SKM-1 (cell line): ENCODE results near the gene STAM.

Experiments used
- DNase-seq: peaks from one replicate; lab custom pipeline; 2025; ENCODE audit not compliant: unreplicated experiment; lab: John Stamatoyannopoulos, UW

STAM gene

DNA sequence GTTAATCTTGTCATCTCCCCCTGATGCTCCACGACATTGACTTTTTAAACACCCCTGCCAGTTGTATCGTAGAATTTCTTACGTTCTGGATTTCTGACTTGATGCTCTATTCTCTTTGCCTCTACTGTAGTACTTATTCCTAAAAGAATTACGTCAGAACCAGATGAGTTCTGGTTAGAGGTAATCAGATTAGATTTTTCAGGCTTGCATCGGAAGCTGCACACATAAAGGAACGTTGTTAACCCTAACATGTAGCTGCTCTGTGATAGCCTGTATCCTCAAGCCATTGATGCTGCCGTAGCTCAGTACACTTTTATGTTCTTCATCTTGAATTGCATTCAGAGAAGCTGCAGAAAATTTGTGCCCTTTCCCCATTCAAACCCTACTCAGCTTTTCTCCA is 81.8 kb downstream of the STAM start:
- DNase-seq, result no peak

DNA sequence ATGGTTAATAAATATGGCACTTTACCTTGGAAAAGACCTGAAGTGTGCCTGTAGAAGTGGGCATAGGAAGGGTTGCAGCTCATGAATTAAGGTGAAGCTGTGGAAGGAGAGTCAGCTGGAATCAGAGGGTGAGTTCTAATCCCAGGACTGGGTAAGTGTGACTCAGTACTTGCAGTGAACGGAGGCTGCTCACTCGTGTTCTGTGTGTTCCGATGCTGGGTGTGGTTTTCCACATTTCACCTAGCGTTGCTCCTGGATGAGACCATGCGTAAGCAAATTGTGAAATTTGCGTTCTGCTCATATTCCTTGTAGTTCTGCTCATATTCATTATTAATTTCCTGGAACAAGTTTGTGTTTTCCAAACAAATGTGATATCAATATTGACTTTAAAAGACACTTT is 85.7 kb downstream of the STAM start:
- no peak for DNase-seq

DNA sequence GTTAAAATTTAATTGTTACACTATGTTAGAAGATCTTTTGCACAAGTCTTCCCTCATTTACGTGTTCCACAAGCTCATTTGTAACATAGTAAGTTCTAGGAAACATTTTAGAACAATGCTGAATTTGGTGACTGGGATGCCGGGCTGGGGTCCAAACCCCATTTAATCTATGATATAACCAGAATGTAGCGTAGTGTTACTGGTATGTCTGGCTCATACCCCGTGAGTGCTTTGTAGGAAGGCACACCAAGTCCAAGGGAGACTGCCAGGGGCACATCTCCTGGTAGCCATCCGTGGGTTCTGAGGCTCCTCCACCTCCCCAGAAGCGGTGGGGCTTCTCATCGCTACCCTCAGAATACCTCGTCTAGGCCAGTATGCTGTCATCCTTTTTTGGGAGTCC is 86.7 kb downstream of the STAM start:
- no peak for DNase-seq

DNA sequence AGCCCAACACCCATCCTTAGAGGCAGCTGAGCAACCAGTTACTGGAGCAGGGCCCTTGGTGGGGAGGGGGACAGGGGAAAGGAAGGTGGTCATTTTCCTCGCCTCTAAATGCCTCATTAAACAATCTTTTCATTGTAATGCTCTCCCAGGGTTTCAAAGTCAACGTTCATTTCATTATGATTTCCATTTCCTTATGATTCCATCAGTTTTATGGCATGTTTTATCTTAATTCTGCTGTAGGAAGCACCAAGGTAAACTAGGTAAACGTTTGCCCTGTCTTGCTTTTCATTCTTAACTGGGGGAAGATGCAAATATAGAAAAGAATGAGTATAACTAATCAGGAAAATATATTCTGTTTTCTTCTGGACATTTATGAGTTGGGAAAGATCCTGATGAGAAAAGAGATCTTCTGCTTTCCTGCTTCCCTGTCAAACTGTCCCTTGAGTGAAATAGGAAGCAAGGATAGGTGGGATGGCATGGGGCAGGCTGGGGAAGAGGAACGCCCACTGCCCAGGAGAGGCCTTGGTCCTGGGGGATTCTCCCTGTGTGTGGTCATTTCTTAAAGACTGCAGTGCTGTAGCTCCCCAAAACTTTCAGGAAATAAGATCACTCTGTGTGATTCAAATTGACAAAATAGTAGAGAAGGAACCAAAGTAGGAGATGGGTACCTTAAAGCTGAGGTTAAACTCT is 87.5 kb downstream of the STAM start:
- no peak for DNase-seq

DNA sequence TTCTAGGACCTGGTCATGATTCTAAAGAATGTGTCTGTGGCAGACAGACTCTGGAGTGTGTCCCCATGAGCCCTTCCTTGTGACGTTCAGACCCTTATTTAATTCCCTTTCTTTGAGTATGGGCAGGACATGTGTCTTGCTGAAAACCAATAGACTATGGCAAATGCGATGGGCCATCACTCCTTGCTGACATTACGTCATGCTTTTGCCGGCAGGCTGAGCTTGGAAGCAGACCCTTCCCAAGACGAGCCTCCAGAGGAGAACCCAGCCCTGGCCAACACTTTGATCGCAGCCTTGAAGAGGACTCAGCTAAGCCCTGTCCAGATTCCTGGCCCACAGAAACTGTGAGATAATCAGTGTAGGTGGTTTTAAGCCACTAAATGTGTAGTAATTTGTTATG is 89.7 kb downstream of the STAM start:
- DNase-seq, result no peak

DNA sequence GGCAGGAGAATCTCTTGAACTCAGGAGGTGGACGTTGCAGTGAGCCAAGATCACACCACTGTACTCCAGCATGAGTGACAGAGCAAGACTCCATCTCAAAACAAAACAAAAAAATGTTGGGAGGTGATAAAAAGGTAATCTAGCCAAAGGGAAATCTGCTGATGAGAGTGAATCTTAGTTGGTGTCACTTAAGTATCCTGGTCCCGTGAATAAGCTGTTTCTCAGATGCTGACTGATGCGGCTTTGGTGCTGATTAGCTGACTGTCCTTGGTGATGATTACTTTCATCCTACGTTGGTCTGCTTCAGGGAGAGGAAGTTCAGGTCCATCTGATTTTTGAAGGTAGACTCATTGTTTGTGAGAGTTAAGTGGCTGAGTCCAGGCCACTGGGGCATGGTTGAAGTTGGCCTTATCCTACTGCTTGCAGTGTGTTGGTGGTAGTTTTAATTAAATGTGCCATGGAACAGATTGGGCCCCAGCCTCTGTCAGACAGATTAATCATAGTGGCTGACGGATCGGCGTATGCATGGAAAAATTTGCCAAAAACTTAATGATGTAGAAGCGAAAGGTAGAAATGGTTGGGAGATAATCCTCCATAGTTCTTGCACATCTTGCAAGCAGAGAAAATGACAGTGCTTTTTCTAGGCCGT is 90.6 kb downstream of the STAM start:
- no peak for DNase-seq

DNA sequence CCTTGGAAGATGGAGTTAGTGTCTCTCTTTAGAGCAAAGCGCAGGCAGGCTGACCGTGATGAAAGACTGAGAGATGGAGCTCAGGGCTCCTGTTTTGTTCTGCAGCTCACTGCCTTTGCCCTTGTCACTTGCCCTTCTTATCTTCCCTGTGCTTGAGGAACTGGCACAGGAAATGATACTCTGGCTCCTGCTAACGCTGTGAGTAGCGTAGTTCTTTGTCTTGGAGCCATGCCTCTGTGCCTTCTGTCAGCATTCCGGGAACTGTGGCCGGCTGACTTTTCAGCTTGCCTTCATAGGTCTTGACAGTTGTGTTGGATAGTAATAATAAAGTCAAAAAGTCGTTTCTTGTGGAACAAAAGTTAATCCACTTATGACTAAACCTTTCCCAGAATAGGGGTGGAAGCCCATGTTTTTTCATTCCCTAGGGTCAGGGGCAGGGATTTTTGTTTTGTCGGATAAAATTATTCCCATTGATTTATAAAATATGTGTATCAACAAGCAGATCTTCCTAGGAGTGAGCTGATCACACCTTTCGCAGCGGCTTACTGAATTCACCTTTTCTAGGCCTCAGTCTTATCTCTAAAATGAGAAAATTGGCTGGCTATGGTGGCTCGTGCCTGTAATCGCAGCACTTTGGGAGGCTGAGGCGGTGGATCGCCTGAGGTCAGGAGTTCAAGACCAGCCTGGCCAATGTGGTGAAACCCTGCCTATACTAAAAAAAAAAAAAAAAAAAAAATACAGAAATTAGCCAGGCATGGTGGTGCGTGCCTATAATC is 91.4 kb downstream of the STAM start:
- no peak for DNase-seq

DNA sequence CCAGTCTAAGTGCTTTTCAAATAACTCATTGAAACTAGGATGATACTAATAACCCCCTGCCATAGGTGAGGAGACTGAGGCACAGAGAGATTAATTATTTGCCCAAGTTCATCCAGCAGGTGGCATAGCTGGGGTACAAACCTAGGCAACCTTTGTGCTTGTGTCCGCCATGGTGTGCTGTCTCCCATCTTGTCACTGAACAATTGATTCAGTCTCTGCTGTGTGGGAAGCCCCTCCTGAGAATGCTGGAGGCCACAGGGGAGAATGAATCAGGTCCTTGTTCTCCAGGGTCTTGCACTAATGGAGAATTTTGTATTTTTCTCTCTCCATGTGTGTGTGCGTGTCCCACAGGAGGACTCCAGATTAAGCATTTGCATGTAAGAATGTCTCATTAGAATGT is 92.3 kb downstream of the STAM start:
- DNase-seq, result no peak

DNA sequence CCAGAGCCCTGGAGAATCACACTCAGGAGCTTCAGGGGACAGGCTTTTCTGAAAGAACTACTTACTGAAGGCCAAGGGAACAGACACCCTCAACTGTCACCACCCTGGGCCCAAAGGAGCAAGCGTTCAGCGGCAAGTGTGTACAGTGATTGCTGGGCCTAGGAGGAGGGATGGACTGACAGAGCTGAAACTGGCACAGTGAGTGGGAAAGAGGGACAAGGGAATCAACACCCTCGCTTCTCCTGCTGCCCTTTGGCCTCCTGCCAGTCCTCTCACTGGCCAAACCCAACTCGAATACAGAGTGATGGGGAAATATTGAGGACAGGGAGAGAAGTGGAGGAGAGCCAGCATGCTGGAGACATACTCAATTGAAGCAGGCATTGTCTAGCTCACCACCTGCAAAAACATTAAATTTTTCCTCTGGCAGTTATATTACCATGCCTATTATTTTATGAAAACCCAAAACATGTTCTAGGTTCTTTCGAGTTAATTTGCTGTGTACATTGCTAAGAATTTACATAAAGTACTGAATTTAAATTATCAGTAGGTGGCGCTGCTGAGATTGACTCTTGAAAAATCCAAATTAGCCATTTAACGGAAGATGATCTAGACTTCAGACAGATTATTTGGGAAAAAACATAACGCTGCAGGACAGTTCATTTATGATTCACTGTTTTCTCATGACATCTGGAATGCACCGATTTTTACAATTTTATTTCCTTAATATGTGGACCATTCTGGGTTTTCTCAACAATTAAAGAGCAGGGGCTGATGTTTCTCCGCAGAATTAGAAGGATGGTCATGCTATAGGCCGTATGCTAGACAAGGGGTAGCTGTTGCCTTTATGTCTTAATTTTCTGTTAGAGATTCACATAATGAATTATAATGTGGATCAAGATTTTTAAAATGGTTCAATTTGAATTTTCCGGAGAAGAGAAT is 93.3 kb downstream of the STAM start:
- DNase-seq, result no peak

DNA sequence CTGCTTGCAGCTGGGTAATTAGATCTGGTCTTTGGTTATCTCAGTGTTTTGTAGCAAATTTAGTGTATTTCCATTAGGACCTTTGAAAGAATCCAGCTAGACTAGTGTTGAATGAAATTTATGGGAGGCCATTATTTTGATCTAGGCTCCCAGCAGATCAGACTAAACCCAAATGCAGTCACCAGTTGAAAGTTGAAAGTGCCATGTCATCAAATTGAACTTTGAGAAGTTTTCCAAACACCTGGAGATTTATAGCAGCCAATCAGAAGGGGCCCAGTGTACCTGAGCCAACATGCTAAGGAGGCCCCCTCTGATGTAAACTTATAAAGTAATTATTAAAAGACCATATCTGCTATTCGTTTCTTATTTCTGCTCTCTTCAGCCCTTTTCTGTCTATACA is 96.7 kb downstream of the STAM start:
- DNase-seq, result no peak

DNA sequence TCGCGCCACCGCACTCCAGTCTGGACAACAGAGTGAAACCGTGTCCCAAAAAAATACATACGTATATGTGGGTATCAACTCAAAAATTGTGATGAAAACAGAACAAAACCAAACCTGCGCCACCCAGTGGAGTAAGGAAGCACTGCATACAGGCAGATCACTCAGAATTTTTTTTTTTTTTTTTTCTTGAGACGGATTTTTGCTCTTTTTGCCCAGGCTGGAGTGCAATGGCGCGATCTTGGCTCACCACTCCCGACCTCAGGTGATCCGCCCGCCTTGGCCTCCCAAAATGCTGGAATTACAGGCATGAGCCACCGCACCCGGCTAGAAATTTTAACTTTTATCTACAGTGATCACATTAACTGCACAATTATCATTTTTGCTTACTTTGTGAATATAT is 99.0 kb downstream of the STAM start:
- no peak for DNase-seq

DNA sequence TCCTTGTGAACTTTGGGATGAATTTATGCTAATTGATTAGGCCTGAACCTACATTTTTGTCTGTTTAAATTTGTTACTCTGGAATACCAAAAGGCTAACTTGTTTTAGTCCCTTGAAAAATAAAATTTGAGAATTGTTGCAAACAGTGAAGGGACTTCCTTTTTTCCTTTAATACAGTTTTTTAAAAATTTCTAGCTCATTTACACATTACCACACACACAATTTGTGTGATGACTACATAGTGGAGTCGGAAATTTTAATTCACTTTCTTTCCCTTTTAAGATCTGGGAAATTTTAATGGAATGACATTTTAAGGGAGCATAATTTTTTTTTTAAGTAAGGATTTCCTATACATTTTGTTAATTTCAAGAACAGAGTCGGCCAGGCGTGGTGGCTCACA is 99.5 kb downstream of the STAM start:
- DNase-seq, result no peak

DNA sequence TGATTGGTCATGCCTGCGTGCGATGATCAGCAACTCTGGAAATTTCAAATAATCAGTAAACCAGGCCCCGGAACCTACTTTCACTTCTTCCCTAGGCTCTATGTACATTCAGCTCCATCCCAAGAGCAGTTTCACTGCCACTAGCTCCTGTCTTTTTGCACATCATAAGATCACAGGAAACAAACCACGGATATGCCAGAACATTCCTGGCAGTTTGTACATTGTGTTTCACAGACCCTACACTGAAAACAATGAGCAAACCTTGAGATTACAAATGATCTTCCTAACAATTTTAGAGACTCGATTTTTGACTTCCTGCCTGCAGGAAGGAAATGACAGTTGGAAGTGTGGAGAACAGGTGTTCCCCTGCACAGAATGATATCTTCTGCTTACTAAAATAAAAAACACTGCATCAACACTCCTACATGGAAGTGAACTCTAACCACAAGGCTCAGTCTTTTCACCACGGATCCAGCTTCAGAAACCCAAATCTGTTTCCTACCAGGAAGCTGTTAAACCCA is 100.5 kb downstream of the STAM start:
- DNase-seq, result no peak

DNA sequence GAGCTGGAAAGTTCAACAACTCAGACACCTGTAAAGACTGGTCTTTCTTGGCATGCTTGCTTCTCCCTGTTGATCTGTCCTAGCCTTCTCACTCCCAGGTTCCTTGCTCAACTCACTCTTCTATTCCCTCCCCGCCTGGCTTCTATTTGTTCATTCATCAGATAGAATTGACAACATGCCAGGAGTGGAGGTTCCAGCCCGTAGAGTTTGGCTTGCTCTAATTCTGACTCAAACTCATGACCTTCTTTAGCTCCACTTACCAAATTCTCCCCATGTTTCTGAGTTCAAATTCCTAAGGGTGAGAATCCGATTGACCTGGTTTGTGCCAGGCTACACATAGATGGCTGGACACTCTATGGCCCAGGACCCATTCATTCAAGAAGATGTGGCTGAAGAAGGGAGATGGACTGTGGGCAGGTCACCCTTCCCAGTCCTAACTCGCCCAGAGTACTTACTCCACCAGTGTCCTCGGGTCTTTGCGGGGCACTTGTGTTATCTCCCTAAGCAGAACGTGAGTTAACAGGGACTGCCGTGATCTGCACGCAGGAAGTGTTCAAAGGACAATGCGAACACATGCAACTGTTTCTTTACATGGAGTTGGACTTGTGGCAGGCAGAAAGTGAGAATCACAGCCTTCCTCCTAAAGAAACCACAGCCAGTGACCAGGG is 104.1 kb downstream of the STAM start:
- DNase-seq, result no peak

DNA sequence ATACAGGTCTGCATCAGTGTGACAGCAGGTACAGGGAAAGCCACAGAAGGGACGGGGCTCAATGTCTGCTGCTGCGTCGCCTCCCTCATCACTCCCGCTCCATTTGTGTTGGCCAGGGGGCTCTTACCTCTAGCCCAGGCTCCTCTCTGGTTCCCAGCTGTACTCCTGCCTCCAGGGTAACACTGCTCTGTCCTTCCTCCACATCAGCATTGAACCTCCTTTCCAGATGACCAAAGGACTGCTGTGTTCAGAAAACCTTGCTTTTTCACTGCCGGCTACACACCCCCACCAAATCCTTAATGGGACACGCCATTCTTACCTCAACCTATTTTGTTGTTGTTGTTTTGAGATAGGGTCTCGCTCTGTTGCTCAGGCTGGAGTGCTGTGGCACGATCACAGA is 105.9 kb downstream of the STAM start:
- no peak for DNase-seq

DNA sequence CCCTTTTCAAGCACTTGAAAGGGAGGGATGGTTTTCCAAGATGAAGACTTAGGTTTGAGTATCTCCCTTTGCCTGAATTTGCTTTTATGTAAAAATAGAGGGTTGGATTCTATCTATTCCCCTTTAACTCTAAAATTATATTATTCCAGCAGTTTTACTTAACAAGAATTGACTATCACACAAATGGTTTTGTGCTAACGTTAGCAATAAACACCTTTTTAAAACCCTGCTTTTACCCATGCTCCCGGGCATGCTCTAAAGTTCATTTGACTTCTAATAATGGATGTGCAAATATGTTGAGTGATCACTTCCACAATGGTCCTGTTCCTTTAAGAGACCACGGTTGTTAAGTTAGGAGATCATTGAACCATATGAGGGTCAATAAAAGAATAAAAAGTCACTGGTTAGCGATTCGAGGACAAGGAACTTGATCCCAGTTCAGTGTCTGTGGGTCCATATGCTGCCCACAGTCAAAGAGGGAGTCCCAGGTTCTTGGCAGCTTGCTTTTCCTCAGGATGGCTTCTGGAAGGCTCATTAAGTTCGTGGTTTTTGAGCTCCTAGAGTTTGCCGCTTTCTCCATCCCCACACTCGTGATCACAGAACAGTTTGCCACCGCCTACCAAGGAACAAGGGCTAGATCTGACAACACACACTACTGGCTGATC is 108.0 kb downstream of the STAM start, which contains the start of gene TMEM236:
Gene TMEM236, plus strand, starts transcription at position 421 of the 665 bp plus-strand sequence. Its CDS starts 95 bp downstream, at position 516.
- DNase-seq, result no peak

DNA sequence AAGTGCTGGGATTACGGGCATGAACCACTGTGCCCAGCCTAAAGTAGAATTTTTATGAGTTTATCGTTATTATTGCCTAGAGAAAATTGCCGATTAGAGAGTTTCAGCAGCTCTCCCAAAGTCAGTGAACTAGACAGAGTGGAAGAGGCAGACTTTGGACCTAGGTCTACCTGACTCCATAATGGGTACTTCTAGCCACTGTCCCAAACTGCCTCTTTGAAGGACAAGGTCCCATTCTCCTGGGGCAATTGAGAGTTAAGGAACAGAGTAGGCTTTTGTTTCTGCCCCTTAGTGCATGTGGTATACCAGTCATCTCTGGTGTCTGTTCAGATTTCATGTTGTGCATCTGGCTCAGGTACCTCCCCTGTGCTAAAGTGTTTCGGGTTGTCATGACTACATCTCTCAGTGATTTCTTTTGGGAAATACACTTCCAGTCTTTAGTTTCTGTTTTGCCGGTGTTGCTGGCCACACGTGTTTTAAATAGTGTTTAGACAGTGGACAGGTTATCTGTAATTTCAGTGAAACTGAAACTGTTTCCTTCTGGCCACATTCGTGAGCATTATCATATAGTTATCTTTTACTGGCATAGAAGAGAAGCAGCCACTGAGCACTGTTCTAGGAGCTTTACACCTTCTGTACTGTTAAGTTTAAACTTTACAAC is 112.7 kb downstream of the STAM start:
- DNase-seq, result no peak

DNA sequence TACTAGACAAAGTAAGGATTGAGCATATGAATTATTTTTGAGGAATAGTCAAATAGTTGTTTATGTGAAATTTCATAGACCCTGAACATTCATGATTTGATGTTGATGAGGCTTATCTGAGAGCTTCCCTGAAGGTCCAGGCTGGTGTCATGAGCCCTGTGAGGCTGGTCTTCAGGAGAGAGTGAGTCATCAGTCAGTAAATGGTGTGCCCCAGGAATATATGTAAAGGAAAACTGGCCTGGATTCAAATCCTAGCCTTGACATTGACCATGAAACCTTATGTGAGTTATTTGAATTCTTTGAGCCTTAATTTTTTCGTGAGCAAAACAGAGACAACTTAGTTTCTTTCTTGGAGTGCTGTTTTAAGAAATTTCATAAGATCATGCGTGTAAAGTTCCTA is 114.2 kb downstream of the STAM start:
- DNase-seq, result no peak

DNA sequence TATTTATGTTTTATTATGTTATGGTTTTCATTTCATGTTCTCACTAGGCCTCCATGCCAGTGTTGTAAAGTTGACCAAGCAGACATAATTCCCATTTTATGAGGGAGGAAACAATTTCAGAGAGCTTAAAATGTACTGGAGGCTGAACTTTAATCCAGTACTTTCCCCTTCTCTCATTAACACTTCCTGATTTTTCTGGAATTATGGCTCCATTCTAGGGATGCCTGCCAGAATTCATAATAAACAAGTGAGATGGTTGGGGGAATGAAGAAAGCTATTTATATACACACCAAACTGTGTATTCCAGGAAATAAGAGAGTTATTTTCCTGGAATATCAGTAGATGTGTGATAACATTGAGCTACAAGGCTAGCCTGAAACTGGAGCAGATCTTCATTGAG is 114.9 kb downstream of the STAM start:
- no peak for DNase-seq
